HG03469 (cell line): ENCODE results near the gene HIVEP1.
"Not testable (repeated sequence)": the region's sequence is repeated elsewhere in the genome, so short reads cannot be mapped to it uniquely, and the experiment has no call there.

ENCODE experiments used
- ATAC-seq: cut with Tn5 transposase; IDR thresholded peaks from one replicate; pipeline ENCODE4 v1.9.1; 2021; ENCODE audit warnings: mild to moderate bottlenecking, moderate library complexity, moderate number of reproducible peaks; ENCODE audit not compliant: unreplicated experiment

Gene HIVEP1

DNA sequence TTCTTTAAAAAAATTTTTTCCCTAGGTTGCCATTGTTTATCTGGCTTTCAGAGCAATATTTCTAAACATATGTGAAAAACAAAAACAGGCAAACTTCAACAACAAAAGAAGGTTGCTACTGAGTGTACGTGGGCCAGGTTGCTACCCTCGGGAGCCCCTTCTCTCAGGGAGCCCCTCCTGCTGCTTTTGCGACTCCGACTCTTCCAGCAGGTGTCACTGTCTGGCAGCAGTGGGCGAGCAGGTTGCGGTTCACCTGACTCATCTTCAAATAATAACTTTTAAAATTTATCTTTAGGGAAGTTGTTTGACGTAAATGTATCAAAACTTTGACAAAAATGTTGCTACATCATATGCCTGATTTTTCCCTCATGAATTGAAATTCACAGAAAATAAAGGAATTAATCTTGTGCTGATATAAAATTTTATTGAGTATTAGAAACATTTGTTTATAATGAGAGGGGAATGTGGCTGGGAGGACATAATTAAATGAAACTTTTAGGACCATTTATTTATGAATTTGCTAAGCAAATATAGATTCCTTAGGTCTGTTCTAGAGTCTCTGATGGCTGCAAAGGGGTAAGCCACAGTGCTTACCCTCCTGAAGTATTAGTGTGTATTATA, 138.8 kb downstream of the HIVEP1 start:
- no peak for ATAC-seq

DNA sequence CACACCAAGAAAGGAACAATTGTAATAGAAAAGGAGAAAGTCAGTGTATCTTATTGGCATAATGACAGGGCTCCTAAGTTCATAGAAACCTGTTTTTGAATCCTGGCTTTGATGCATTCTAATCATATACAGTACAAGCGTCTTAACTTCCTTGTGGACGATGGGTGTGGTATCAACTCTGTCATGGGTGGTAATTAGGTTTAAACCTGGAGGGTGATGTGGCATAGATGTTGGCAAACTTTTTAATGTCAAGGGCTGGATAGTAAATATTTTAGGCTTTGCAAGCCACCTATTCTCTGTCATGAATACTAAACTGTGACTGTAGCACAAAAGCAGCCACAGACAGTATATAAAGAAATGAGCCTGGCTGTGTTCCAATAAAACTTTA, 139.3 kb downstream of the HIVEP1 start:
- no peak for ATAC-seq

DNA sequence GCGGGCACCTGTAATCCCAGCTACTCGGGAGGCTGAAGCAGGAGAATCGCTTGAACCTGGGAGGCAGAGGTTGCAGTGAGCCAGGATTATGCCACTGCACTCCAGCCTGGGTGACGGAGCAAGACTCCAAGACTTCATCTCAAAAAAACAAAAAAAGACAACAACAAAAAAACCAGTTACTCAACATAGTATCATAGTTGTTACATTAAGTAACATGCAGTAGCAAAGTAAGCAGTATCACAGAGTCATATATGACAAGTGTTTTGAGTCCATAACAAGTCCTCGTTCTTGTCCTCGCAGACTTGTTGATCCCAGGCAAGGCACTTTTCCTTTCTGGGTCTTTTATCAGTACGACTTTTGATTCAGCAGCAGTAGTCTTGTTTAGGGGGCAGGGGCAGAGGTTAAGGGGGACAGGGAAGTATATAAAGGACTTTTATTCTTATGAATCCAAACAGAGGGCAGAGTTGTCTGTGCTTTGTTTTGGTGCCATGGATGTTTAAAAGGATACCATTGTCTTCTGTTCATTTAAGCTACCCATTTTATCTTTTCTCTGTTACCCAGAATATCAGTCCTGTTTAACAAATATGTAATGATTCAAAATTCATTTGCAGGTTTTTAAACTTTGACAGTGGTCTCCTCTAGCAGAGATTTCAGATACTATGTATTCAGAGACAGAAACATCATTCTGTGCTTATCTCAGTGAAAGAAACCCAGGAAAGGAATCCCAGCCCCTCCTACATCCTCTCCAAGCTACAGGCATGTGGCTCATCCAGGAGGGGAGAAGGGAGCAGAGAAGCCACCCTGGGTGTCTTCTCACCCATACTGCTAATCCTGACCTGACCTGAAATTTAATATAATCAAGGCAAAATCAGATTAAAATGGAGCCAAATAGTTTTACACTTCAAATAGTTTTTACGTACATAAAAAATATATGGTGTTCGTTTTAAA, 140.2 kb downstream of the HIVEP1 start:
- no peak for ATAC-seq

DNA sequence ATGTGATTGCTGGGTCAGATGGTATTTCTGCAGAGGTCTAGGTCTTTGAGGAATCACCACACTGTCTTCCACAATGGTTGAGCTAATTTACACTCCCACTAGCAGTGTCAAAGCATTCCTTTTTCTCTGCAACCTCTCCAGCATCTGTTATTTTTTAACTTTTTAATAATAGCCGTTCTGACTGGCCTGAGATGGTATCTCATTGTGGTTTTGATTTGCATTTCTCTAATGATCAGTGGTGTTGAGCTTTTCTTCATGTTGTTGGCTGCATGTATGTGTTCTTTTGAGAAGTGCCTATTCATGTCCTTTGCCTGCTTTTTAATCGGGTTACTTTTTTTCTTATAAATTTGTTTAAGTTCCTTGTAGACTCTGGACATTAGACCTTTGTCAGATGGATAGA, 143.7 kb downstream of the HIVEP1 start:
- not testable (repeated sequence) for ATAC-seq

DNA sequence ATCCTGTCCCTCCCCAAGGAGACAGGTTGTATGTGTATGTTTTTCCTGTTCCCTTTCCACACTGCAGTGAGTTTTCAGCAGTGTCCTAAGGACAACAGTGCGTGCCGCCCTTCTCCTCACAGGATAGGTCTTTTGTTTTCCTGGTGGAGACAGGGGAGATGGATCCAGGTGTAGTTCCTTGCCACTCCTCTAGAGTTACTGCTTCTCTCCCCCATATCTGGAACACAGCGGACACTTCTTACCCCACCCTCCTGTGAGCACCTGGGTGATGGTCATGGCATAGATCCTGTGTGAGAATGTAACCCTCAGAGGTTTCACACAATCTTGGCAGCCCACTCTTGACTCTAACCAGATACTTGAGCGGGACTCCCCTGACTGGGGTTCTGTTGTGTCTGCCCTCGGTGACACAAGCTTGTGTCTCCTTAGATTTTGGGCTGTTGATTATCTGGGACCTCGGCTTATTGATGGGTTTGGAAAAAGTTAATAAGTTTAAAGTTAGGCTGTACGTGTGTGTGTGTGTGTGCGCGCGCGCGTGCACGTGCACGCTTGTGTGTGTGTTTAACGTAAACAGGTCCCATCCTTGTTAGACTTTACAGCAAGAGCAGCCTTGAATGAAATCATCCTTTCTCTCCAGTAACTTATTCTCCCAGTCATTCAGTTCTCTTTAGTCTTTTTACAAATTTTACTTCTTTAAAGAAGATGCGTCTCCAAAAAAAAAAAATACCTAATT, 146.7 kb downstream of the HIVEP1 start:
- no peak for ATAC-seq

DNA sequence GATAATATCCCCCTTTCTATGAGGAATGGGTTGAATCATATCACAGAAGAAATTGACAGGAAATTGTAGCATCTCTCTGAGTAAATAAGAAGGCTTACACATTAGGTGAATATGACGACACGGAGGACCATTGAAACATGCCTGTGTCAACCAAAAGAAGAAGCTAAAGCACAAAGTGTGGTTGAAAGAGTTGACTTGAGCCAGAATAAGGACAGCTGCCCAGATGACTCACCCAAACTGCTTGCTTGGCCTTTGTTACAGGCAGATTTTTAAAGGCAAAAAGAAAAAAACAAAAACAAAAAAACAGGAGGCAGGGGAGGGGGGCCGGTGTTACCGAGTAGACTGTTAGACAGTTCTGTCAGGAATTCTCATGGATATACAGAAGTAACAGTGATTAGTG, 148.2 kb downstream of the HIVEP1 start:
- no peak for ATAC-seq

DNA sequence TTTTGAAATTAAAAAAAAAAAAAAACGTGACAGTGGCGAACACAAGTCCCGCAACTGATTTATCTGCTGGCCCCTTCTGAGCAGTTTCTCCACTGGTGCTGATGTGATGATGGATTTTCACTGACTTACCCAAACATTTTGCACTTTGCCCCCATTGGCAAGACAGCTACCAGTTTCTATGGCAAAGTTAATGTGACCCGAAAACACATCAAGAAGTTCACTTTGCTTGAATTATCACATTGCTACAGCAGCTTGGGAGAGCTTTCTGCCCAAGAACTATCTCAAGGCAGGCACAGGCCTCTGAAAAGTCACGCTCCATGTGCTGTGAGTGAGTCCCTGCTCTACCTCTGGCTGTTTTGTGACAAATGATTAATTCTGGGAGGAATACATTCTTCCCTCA, 150.1 kb downstream of the HIVEP1 start:
- ATAC-seq, result no peak

DNA sequence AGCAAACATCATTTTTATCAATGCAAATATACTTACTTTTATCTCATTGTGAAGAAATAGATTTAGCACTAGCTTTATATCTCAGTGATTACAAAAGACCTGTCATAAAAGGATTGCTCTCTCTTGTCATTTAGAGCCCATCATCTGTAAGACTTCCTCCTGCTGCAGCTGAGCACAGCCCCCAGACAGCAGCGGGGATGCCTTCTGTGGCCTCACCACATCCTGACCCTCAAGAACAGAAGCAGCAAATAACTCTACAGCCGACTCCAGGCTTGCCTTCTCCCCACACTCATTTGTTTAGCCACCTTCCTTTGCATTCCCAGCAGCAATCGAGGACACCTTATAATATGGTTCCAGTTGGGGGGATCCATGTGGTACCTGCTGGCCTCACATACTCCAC, 151.0 kb downstream of the HIVEP1 start:
- peak; percentile 54 for ATAC-seq

DNA sequence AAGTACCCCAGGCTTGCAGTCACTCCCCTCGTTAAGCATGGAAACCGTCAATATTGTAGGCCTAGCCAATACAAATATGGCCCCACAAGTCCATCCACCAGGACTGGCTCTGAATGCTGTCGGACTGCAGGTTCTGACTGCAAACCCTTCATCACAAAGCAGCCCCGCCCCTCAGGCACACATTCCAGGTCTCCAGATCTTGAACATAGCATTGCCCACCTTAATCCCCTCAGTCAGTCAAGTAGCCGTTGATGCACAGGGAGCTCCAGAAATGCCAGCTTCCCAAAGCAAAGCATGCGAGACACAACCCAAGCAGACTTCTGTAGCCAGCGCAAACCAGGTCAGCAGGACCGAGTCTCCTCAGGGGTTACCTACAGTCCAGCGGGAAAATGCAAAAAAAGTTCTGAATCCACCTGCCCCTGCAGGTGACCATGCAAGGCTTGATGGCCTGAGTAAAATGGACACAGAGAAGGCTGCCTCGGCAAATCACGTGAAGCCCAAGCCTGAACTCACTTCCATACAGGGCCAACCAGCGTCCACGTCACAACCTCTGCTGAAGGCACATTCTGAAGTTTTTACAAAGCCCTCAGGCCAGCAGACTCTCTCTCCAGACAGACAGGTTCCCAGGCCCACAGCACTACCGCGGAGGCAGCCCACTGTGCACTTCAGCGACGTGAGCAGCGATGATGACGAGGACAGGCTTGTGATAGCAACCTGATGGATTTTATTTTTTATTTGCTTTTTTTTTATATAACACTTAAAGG, 151.8 kb downstream of the HIVEP1 start:
- ATAC-seq, result no peak

DNA sequence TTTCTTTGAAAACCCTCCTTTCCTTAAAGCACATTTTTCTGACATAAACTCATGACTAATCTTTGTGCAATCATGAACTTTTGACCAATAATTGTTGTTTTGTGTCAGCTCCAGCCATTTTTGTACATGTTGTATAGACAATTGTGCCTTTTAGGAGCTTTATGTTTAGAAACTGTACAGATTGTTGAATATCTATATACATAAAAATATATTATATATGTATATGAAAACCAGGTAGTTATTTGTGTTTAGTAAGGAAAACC, 152.3 kb downstream of the HIVEP1 start:
- ATAC-seq, result no peak

DNA sequence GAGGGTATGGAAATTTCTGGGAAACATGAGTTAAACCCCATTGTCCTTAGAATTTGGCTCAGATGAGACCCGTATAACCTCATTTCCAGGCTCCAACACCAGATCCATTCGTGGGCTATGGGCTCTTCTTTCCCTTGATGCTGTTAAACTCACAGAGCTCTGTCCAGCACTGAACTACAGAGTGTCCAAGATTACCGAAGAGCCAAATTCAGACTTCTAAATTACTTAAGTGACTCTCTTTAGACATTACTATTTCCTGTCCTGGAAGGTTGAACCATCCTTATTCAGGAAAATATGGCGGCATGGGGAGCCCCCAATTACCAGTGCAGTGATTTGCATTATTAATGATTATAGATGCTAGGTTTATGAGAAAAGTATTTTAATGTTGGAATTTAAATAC, 153.2 kb downstream of the HIVEP1 start:
- ATAC-seq, result no peak

DNA sequence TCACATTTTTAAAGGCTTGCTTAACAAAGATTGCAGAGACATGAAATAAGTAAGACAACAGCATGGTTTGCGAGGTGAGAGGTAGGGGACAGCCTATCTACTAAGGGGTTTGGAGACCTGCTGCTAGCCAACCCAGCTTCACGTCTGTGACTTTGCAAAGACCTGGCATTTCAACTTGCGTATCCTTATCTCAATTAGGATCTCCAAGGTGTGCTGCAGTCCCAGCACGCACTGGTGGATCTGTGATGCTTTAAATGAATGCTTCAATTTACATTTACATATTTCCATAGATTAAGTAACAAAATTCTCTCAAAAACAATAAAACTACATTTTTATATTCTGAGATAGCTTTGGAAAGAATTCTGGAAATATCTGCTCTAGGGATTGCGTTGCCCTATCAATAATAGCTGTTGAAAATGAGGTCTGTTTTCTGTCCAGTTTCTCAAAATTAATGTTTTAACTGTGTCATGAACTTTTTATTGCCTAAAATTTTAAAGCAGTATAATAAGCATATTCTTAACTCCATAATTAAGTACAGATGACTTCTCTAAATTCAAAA, 153.7 kb downstream of the HIVEP1 start:
- ATAC-seq, result no peak

DNA sequence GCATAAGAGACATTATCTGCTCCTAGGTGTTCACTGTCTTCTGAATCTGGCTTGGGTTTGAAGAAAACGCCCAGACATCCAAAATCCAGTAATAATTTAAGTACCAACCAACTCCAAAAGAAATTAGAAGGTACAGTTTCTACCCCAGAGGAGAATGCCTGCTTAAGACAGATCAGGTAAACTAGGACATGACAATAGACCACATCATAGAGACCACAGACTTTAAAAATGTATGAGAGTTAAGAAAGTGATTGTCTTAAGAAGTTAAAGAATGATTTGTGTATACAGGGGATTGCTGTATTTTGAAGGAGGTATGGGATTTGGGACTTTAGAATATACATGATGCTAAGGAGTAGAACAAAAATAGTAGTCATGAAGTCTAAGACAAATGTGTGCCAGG, 157.3 kb downstream of the HIVEP1 start:
- no peak for ATAC-seq

DNA sequence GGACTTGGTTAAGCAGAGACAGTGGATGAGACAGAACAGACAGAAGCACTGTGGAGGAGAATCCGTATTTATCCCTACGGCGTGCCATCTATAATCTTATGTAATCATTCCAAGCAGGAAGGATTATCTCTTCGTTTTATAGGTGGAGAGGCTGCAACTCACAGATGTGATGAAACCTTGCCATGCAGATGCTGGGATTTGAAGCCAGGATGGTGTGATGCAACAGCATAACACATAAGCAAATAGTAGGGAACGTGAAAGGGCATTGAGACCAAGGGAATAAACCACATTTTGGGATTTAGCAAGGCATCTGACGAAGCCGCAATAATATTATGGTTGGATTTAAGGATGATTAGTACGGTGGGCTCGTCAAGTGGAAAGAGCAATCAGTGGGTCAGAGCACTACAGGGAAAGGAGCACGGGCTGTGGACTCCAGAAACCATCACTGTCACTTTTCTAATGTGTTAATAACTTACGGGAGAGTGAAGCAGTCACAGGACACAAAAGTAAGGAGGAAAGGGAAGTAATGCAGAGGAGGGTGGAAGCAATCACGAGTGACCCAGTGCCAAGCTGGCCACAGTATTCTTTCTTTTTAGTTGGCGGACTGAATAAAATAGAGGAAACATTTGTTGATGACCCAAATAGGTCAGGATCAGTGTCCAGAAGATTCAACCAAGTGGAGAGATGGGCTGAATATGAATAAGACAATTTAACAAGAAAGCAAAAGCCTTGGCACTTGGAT, 158.4 kb downstream of the HIVEP1 start:
- no peak for ATAC-seq

DNA sequence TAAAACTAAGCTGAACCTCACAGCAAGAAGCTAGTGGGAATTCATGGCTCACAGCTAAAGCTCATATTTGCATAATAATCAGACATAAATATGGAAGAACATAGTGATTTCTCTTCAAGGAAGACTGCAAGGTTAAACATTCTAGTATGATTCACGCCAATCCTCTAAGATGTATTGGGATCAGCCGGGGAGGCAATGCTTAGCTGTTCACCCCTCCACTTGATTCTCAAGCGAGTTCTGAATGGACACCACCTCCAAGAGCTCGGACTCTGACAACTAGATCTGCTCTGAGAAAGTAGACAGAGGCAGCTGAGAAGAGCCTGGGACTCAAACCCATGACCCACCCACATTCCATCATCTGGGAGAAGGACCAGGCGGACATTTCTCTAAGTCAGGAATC, 159.6 kb downstream of the HIVEP1 start:
- ATAC-seq, result no peak

DNA sequence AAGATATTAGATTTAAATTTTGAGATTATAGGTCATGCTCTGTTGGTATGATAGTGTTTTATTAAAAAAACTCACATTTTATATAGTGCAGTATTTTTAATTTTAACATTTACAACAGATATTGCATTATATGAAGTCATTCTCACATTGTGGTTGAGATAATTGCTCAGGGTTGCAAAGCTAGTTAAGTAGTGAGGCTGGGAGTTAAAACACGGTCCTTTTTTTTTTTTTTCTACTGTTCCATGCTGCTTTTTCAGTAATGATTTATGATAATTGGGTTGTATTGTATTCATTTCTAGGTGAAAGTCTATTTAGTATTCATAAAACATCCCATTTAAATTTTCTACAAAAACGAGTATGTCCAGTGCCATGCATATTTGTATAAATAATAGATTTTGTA, 160.5 kb downstream of the HIVEP1 start:
- no peak for ATAC-seq

DNA sequence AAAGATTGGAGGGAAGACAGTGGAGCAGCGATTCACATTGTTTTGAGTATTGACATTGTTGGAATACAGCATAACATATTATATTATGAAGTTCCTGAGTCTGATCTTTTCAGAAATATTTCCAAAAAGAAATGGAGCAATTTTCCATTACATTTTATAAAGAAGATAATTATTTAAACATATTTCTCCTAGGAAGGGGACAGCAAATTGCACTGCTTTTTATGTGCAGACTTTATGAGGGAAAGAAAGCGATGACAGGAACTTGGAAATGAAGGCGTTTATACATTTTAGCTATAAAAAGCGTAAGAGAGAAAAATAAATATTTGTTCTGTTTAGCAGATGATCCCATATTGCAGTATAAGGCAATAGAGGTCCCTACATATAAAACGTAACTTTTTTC, 161.1 kb downstream of the HIVEP1 start:
- no peak for ATAC-seq

DNA sequence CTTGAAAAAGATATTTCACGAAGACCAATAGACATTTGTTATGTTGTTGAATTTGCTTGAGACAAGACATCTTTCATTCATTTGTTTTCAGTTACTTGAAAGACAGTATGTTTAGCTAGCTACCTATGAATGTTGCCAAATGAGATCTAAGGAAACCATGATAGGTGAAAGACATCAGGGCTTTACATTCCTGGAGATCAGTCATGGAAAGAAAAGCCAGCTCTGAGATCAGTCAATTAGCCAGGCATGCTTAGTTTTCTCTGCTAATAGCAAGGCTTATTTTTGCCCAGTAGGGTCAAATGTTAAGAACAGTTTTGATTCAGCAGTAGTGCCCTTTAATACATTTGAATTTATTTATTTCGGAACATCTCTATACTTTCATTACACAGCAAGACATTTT, 161.5 kb downstream of the HIVEP1 start:
- no peak for ATAC-seq

DNA sequence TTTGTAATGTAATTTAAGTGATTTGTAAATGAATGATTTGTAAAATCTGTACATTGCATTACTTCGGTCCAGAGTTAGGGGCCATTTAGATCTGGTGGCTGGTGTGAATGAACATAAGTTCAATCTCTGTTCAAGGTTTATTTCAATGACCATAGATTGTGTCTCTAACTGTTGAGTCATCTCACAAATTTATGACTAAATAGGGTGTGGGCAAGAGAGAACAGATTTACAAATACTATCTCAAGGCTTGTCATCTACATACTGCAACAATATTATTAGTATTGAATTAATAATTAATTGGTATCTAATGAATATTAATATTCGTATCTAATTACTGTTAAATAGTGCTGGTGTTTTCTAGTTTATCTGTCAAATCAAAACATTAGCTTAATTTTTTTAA, 162.8 kb downstream of the HIVEP1 start:
- ATAC-seq, result no peak

DNA sequence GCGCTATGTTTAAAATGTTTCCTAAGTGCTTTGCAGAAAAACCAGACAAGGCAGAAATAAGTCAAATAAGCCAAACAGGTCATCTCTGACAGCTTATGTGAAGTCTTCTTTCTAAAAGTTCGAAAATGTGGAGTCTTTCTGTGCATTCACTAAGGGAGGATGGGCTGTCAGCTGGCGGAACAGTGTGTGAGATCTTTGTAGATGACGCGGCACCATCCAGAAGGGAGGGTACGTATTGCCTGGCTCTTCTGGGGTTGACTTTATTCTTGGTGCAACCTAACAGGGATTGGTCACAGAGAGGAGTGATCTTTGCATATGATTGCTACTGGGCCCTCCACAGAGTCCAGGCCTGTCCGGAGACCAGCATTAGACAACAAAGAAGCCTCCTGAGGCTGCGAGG, 163.5 kb downstream of the HIVEP1 start:
- no peak for ATAC-seq
